Left ventricle myocardium inferior (tissue), 1 donor: Measurements from ENCODE around the gene PIP4K2B. TPM values are rescaled to one million over a fixed set of nuclear protein-coding genes. Genes with fewer than 3 reads are reported as not detected.

Experiments
- DNase-seq: peaks from one replicate; pipeline ENCODE4 v3.0.0-alpha.2; 2020
- H3K27ac ChIP-seq: fragments of 200-600 bp; replicated peaks from 2 replicates; pipeline ENCODE4 v1.8.0; 2021
- H3K27me3 ChIP-seq: fragments of 200-600 bp; 2 replicates; pipeline ENCODE4 v1.8.0; 2021; ENCODE audit warnings: low read depth
- H3K36me3 ChIP-seq: fragments of 200-600 bp; 2 replicates; pipeline ENCODE4 v1.8.0; 2021
- H3K4me1 ChIP-seq: fragments of 200-600 bp; 2 replicates; pipeline ENCODE4 v1.8.0; 2021
- H3K4me3 ChIP-seq: fragments of 200-600 bp; 2 replicates; pipeline ENCODE4 v1.8.0; 2021; ENCODE audit warnings: mild to moderate bottlenecking, moderate library complexity
- H3K9me3 ChIP-seq: fragments of 200-600 bp; replicated peaks from 2 replicates; pipeline ENCODE4 v1.8.0; 2021
- intact Hi-C: fragments of 100-400 bp; cut with micrococcal nuclease; formaldehyde crosslinking; loops from one replicate; pipeline ENCODE4 v1.11.0; 2022
- microRNA-seq: library from miRNA; unstranded; fragments of <30 nt; microRNA quantifications from one replicate; pipeline ENCODE4 v1.2.0, GENCODE V29; 2020
- total RNA-seq: library from RNA; stranded (reverse); fragmentation: NEBNext Ultra II Directional; extraction: Animal tissue kit (Norgen Biotek cat#: 25700); gene quantifications from one replicate; pipeline ENCODE4 v1.2.1, GENCODE V29; 2021
- TF ChIP-seq, protein P1 (sequence below): fragments of 200-600 bp; IDR thresholded peaks from 2 replicates; pipeline ENCODE4 v1.8.0; 2021; ENCODE audit warnings: antibody characterized with exemption, mild to moderate bottlenecking, borderline replicate concordance
- donor health status: DM: no; HTN: yes; CAD: no; lungs with severe emphysema.

Gene PIP4K2B
- total RNA-seq, 1 donor from 2014 or later, result 42.7 TPM

DNA sequence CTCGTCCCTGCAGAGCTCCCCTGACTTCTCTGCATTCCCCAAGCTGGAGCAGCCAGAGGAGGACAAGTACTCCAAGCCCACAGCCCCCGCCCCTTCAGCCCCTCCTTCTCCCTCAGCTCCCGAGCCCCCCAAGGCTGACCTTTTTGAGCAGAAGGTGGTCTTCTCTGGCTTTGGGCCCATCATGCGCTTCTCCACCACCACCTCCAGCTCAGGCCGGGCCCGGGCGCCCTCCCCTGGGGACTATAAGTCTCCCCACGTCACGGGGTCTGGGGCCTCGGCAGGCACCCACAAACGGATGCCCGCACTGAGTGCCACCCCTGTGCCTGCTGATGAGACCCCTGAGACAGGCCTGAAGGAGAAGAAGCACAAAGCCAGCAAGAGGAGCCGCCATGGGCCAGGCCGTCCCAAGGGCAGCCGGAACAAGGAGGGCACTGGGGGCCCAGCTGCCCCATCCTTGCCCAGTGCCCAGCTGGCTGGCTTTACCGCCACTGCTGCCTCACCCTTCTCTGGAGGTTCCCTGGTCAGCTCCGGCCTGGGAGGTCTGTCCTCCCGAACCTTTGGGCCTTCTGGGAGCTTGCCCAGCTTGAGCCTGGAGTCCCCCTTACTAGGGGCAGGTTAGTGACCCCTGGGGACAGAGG, 82.9 kb downstream of the PIP4K2B start:
- no peak for DNase-seq
- Histone ChIP-seq H3K4me1 (peaks cover 17% of the 10 kb centered on the region), H3K27ac (no peak overlapping the region), H3K4me3 (no peak overlapping the region), H3K27me3 (no peaks in the 10 kb centered on the region), H3K9me3 (no peaks in the 10 kb centered on the region), H3K36me3 (peaks cover 100% of the 10 kb centered on the region)
- intact Hi-C loops, result no loop called here
- TF ChIP-seq, protein P1, sequence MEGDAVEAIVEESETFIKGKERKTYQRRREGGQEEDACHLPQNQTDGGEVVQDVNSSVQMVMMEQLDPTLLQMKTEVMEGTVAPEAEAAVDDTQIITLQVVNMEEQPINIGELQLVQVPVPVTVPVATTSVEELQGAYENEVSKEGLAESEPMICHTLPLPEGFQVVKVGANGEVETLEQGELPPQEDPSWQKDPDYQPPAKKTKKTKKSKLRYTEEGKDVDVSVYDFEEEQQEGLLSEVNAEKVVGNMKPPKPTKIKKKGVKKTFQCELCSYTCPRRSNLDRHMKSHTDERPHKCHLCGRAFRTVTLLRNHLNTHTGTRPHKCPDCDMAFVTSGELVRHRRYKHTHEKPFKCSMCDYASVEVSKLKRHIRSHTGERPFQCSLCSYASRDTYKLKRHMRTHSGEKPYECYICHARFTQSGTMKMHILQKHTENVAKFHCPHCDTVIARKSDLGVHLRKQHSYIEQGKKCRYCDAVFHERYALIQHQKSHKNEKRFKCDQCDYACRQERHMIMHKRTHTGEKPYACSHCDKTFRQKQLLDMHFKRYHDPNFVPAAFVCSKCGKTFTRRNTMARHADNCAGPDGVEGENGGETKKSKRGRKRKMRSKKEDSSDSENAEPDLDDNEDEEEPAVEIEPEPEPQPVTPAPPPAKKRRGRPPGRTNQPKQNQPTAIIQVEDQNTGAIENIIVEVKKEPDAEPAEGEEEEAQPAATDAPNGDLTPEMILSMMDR, result no peak

Small RNA genes lying within 50 kb of the gene (microRNA-seq; reads per million reads assigned to microRNA genes)
- gene MIR4726 (not detected), gene MIR4727 (3.1 reads per million, percentile 3 among the genes with 10 or more reads in this experiment)

Other genes with a start within 250 kb of the PIP4K2B start
- 2.0 TPM for gene SRCIN1, start 193.6 kb downstream of the PIP4K2B start, total RNA-seq
- 0.33 TPM for gene EPOP, start 124.6 kb downstream of the PIP4K2B start, total RNA-seq
- gene MLLT6, start 94.3 kb downstream of the PIP4K2B start, total RNA-seq, result 74.1 TPM
- 75.9 TPM for gene CISD3, start 69.2 kb downstream of the PIP4K2B start, total RNA-seq
- gene PCGF2, start 51.2 kb downstream of the PIP4K2B start, total RNA-seq, result 20.7 TPM
- 149 TPM for gene PSMB3, start 46.8 kb downstream of the PIP4K2B start, total RNA-seq
- 8.7 TPM for gene CWC25, start 25.8 kb upstream of the PIP4K2B start, total RNA-seq
- gene RPL23, start 54.2 kb upstream of the PIP4K2B start, total RNA-seq, result 760 TPM
- gene LASP1, start 70.5 kb upstream of the PIP4K2B start, total RNA-seq, result 29.4 TPM
- not detected for gene FBXO47, start 167.8 kb upstream of the PIP4K2B start, total RNA-seq